Mesenchymal stem cell (in vitro differentiated cells and primary cell): ENCODE measurements around the gene TENT4B.
"Not testable (repeated sequence)": the region's sequence is repeated elsewhere in the genome, so short reads cannot be mapped to it uniquely, and the experiment has no call there.

Experiments
- DNase-seq: peaks from one replicate; pipeline ENCODE4 v3.0.0-alpha.2; 2013
- H2AFZ ChIP-seq: one replicate; pipeline ENCODE4 v1.6.1; 2013; ENCODE audit warnings: low read depth, mild to moderate bottlenecking, control low read depth, inconsistent platforms, low read length, moderate library complexity
- H2AK5ac ChIP-seq: 2 replicates; pipeline ENCODE4 v1.6.1; 2013; ENCODE audit warnings: low read length, moderate library complexity, mild to moderate bottlenecking, inconsistent platforms; ENCODE audit not compliant: severe bottlenecking
- H2BK120ac ChIP-seq: one replicate; pipeline ENCODE4 v1.6.1; 2013; ENCODE audit warnings: low read depth, mild to moderate bottlenecking, inconsistent platforms, low read length, moderate library complexity
- H2BK12ac ChIP-seq, 2 experiments: one replicate each; pipeline ENCODE4 v1.6.1; 2013; ENCODE audit warnings: inconsistent platforms in 2 of 2, low read length in 2 of 2, mild to moderate bottlenecking in 2 of 2, moderate library complexity in 2 of 2, control low read depth in 1 of 2
- H2BK15ac ChIP-seq: one replicate; pipeline ENCODE4 v1.6.1; 2013; ENCODE audit warnings: mild to moderate bottlenecking, low read depth, inconsistent platforms; ENCODE audit not compliant: poor library complexity, severe bottlenecking
- H2BK5ac ChIP-seq: 2 replicates; pipeline ENCODE4 v1.6.1; 2013; ENCODE audit warnings: low read depth, mild to moderate bottlenecking, low read length, control low read depth, inconsistent platforms; ENCODE audit not compliant: poor library complexity, severe bottlenecking
- H3K14ac ChIP-seq, 2 experiments: one replicate each; pipeline ENCODE4 v1.6.1; 2013; ENCODE audit warnings: inconsistent platforms in 2 of 2, low read length in 2 of 2, control low read depth in 1 of 2, mild to moderate bottlenecking in 1 of 2, moderate library complexity in 1 of 2
- H3K18ac ChIP-seq, 2 experiments: one replicate each; pipeline ENCODE4 v1.6.1; 2013; ENCODE audit warnings: inconsistent platforms in 2 of 2, low read length in 2 of 2, control low read depth in 1 of 2, low read depth in 1 of 2, mild to moderate bottlenecking in 1 of 2
- H3K23ac ChIP-seq, 2 experiments: one replicate each; pipeline ENCODE4 v1.6.1; 2013; ENCODE audit warnings: inconsistent platforms in 2 of 2, low read length in 2 of 2, mild to moderate bottlenecking in 2 of 2, moderate library complexity in 2 of 2, control low read depth in 1 of 2
- H3K27ac ChIP-seq: 2 replicates; pipeline ENCODE4 v1.5.1; 2013; ENCODE audit warnings: mild to moderate bottlenecking, moderate library complexity, low read length, control low read depth, inconsistent platforms; ENCODE audit not compliant: poor library complexity, severe bottlenecking
- H3K27me3 ChIP-seq, 2 experiments: 2 replicates each; pipeline versions ENCODE4 v1.6.1 to v1.7.0; 2013; ENCODE audit warnings: low read length in 2 of 2, mild to moderate bottlenecking in 2 of 2, moderate library complexity in 2 of 2, control low read depth in 1 of 2, inconsistent platforms in 1 of 2; ENCODE audit not compliant: control insufficient read depth in 1 of 2, insufficient read depth in 1 of 2
- H3K36me3 ChIP-seq, 2 experiments: 2 replicates each; pipeline versions ENCODE4 v1.6.1 to v1.7.0; 2013; ENCODE audit warnings: low read length in 2 of 2, control low read depth in 1 of 2, inconsistent platforms in 1 of 2, low read depth in 1 of 2, mild to moderate bottlenecking in 1 of 2; ENCODE audit not compliant: insufficient read depth in 2 of 2, control insufficient read depth in 1 of 2
- H3K4ac ChIP-seq, 2 experiments: one replicate each; pipeline ENCODE4 v1.6.1; 2013; ENCODE audit warnings: inconsistent platforms in 2 of 2, low read length in 2 of 2, mild to moderate bottlenecking in 2 of 2, moderate library complexity in 2 of 2, control low read depth in 1 of 2, low read depth in 1 of 2
- H3K4me1 ChIP-seq: 2 replicates; pipeline ENCODE4 v1.6.1; 2013; ENCODE audit warnings: low read depth, low read length, control low read depth; ENCODE audit not compliant: control insufficient read depth, insufficient read depth
- H3K4me2 ChIP-seq: 2 replicates; pipeline ENCODE4 v1.6.1; 2013; ENCODE audit warnings: low read length, mild to moderate bottlenecking, inconsistent platforms; ENCODE audit not compliant: poor library complexity, severe bottlenecking
- H3K4me3 ChIP-seq, 2 experiments: 2 replicates each; pipeline versions ENCODE4 v1.5.1 to v1.7.0; 2013; ENCODE audit warnings: low read length in 2 of 2, mild to moderate bottlenecking in 2 of 2, control low read depth in 1 of 2, low read depth in 1 of 2; ENCODE audit not compliant: insufficient read depth in 1 of 2
- H3K79me1 ChIP-seq: replicated peaks from 2 replicates; pipeline ENCODE4 v1.6.1; 2013; ENCODE audit warnings: mild to moderate bottlenecking, control low read depth, low read length, inconsistent platforms; ENCODE audit not compliant: poor library complexity, severe bottlenecking
- H3K9ac ChIP-seq: 2 replicates; pipeline ENCODE4 v1.7.0; 2013; ENCODE audit warnings: mild to moderate bottlenecking, low read length, moderate library complexity
- H3K9me3 ChIP-seq: 2 replicates; pipeline ENCODE4 v1.7.0; 2013; ENCODE audit warnings: mild to moderate bottlenecking, low read length; ENCODE audit not compliant: control insufficient read depth
- H4K8ac ChIP-seq: one replicate; pipeline ENCODE4 v1.6.1; 2013; ENCODE audit warnings: inconsistent platforms, mild to moderate bottlenecking, low read length, moderate library complexity
- H4K91ac ChIP-seq: one replicate; pipeline ENCODE4 v1.6.1; 2013; ENCODE audit warnings: mild to moderate bottlenecking, low read length, inconsistent platforms
- WGBS: methylation state at CpG from one replicate; pipeline ENCODE4 v1.1.7; 2013; ENCODE audit warnings: mixed read lengths; 5-methylcytosine and 5-hydroxymethylcytosine counted together

Gene TENT4B

DNA sequence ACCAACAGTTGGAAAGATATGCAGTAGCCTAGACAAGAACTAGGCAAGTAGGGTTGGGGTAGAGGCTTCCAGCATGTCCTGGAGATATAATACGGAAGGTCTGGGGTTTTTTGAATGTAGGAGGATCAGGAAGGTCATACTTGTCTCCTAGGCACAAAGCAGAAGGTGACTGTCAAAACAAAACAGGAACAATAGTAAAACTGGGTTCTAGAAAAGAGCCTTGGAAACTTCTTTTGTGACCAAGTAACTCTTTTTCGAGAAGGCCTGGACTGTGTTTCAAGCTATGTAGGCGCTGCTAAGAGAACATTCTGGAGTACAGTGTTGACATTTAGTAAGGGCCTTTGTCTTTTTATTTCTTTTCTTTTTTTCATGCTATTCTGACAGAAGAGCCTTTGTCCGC is 26.9 kb upstream of the TENT4B start:
- Histone ChIP-seq H3K36me3 (no peaks in the 10 kb centered on the region), H2BK120ac (no peak overlapping the region), H2BK5ac (no peak overlapping the region), H3K4me1 (no peaks in the 10 kb centered on the region), H3K27ac (no peak overlapping the region), H4K91ac (no peak overlapping the region), H3K23ac (no peak overlapping the region), H3K18ac (no peak overlapping the region), H4K8ac (no peak overlapping the region), H3K27me3 (no peaks in the 10 kb centered on the region), H2AFZ (no peak overlapping the region), H2BK12ac (no peak overlapping the region), H2BK15ac (no peak overlapping the region), H3K4me3 (no peak overlapping the region), H3K9ac (no peak overlapping the region), H3K4me2 (no peak overlapping the region), H3K79me1 (no peaks in the 10 kb centered on the region), H2AK5ac (no peak overlapping the region), H3K4ac (no peak overlapping the region), H3K9me3 (no peaks in the 10 kb centered on the region), H3K14ac (no peak overlapping the region)
- DNase-seq: no peak
- WGBS: 95% methylated on average over 4 of the region's 4 CpGs

DNA sequence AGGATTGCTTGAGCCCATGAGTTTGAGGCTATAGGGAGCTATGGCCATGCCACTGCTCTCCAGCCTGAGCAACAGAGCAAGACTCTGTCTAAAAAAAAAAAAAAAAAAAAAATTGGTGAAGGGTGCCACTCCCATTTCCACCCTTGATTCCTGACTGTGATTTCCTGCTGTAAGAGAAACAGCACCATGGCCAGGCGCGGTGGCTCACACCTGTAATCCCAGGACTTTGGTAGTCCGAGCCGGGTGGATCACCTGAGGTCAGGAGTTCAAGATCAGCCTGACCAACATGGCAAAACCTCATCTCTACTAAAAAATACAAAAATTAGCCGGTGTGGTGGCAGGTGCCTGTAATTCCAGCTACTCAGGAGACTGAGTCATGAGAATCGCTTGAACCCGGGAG is 20.5 kb upstream of the TENT4B start:
- not testable (repeated sequence) for H3K27ac ChIP-seq, H3K4me3 ChIP-seq, H4K91ac ChIP-seq, H2BK12ac ChIP-seq, H3K23ac ChIP-seq, H3K36me3 ChIP-seq, H2BK120ac ChIP-seq, H3K79me1 ChIP-seq, H2BK15ac ChIP-seq, H2AK5ac ChIP-seq, H3K4ac ChIP-seq, H3K4me2 ChIP-seq, H2BK5ac ChIP-seq, H3K14ac ChIP-seq, H4K8ac ChIP-seq, H3K9me3 ChIP-seq, H3K27me3 ChIP-seq, DNase-seq, H3K18ac ChIP-seq, H3K4me1 ChIP-seq, H2AFZ ChIP-seq, H3K9ac ChIP-seq
- WGBS: 95% methylated on average over 7 of the region's 7 CpGs

DNA sequence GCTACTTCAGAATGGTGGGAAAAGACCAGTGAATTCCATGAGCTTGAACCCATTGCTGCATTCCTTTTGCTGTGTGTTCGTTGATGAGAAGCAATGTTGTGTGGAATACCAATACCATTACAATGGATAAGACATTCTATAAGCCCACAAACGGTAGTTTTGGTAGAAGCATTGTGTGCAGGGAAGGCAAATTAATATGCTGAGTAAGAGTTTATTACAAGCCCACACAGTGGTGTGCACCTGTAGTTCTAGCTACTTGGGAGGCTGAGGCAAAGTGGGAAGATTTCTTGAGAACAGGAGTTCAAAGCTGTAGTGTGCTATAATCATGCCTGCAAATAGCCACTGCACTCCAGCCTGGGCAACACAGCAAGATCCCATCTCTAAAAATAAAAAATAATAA is 19.9 kb upstream of the TENT4B start:
- H3K18ac ChIP-seq: no peak overlapping the region
- H2AK5ac ChIP-seq: no peak overlapping the region
- no peak overlapping the region for H2BK5ac ChIP-seq
- 86% methylated on average over 1 of the region's 2 CpGs for WGBS
- H3K23ac ChIP-seq: no peak overlapping the region
- DNase-seq: no peak
- H3K4me2 ChIP-seq: no peak overlapping the region
- H2BK15ac ChIP-seq: no peak overlapping the region
- no peaks in the 10 kb centered on the region for H3K36me3 ChIP-seq
- H2BK120ac ChIP-seq: no peak overlapping the region
- no peaks in the 10 kb centered on the region for H3K27me3 ChIP-seq
- H3K9me3 ChIP-seq: no peaks in the 10 kb centered on the region
- no peaks in the 10 kb centered on the region for H3K4me1 ChIP-seq
- H3K27ac ChIP-seq: no peak overlapping the region
- H4K91ac ChIP-seq: no peak overlapping the region
- H3K14ac ChIP-seq: no peak overlapping the region
- no peaks in the 10 kb centered on the region for H3K79me1 ChIP-seq
- no peak overlapping the region for H3K4me3 ChIP-seq
- no peak overlapping the region for H3K9ac ChIP-seq
- H4K8ac ChIP-seq: no peak overlapping the region
- no peak overlapping the region for H3K4ac ChIP-seq
- no peak overlapping the region for H2AFZ ChIP-seq
- no peak overlapping the region for H2BK12ac ChIP-seq

DNA sequence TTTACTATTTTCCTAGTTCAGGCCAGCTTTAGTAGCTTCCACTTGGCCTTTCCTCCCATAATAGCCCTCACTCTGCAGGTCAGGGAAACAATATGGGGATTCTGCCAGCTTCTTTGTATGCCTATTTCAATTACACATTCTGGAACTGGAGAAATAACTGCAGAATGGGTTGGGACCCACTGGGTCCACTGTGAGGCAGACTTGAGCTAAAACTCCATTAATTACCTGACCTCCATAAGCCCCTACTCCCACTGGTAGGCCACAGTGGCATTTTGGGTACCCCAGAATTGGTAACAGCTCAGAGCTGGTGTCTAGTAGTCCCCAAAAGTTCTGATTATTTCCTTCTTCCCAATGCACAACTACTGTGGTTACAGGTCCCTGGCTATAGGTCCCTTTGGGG is 16.7 kb upstream of the TENT4B start:
- Histone ChIP-seq H2AFZ (no peak overlapping the region), H3K18ac (no peak overlapping the region), H3K4ac (no peak overlapping the region)

More for the DNA sequence above, 16.7 kb upstream of the TENT4B start:
- Histone ChIP-seq H2BK5ac (no peak overlapping the region), H2BK12ac (no peak overlapping the region), H2BK120ac (no peak overlapping the region), H3K14ac (no peak overlapping the region), H3K27ac (no peak overlapping the region), H3K36me3 (no peaks in the 10 kb centered on the region), H3K4me3 (no peak overlapping the region), H2AK5ac (no peak overlapping the region), H3K4me1 (no peaks in the 10 kb centered on the region), H3K27me3 (no peaks in the 10 kb centered on the region), H4K8ac (no peak overlapping the region), H3K23ac (no peak overlapping the region), H3K79me1 (no peaks in the 10 kb centered on the region), H3K9ac (no peak overlapping the region), H4K91ac (no peak overlapping the region), H2BK15ac (no peak overlapping the region), H3K4me2 (no peak overlapping the region), H3K9me3 (no peaks in the 10 kb centered on the region)
- DNase-seq: no peak
